OCI-LY1 (cell line): ENCODE results near the gene LBX1.

Experiments
- H2AFZ ChIP-seq: fragments of 200-600 bp; sonication (generic), shearing (Covaris generic); 2 replicates; pipeline ENCODE4 v1.6.0; 2014; ENCODE audit warnings: antibody characterized with exemption, mild to moderate bottlenecking, low read length
- H3F3A ChIP-seq: fragments of 200-600 bp; sonication (generic), shearing (Covaris generic); 2 replicates; pipeline ENCODE4 v1.6.0; 2014; ENCODE audit warnings: mild to moderate bottlenecking, antibody characterized with exemption, low read length, moderate library complexity; ENCODE audit not compliant: insufficient read depth
- H3K27ac ChIP-seq: fragments of 200-600 bp; sonication (generic); 2 replicates; pipeline ENCODE4 v1.5.1; 2014; ENCODE audit warnings: low read length, mixed run types, mild to moderate bottlenecking, low read depth; ENCODE audit not compliant: poor library complexity, severe bottlenecking
- H3K27me3 ChIP-seq: fragments of 200-600 bp; sonication (generic); 2 replicates; pipeline ENCODE4 v1.6.0; 2014; ENCODE audit warnings: antibody characterized with exemption, mild to moderate bottlenecking, low read length, moderate library complexity; ENCODE audit not compliant: insufficient read depth
- H3K36me3 ChIP-seq: fragments of 200-600 bp; sonication (generic); 2 replicates; pipeline ENCODE4 v1.6.1; 2014; ENCODE audit warnings: mild to moderate bottlenecking, antibody characterized with exemption, low read length, moderate library complexity, mixed read lengths; ENCODE audit not compliant: insufficient read depth
- H3K4me1 ChIP-seq: fragments of 200-600 bp; sonication (generic); 2 replicates; pipeline ENCODE4 v1.5.1; 2014; ENCODE audit warnings: mild to moderate bottlenecking, low read length, moderate library complexity; ENCODE audit not compliant: insufficient read depth, severe bottlenecking
- H3K4me2 ChIP-seq: fragments of 200-600 bp; sonication (generic), shearing (Covaris generic); 2 replicates; pipeline ENCODE4 v1.6.1; 2014; ENCODE audit warnings: low read length
- H3K4me3 ChIP-seq: fragments of 200-600 bp; sonication (generic); 2 replicates; pipeline ENCODE4 v1.5.1; 2014; ENCODE audit warnings: low read length, low read depth, mild to moderate bottlenecking, mixed read lengths; ENCODE audit not compliant: poor library complexity, severe bottlenecking
- H3K79me2 ChIP-seq: fragments of 200-600 bp; shearing (Covaris generic); 2 replicates; pipeline ENCODE4 v1.6.1; 2016; ENCODE audit warnings: mixed run types, low read length, mixed read lengths; ENCODE audit not compliant: insufficient read depth
- H3K9ac ChIP-seq: fragments of 200-600 bp; sonication (generic), shearing (Covaris generic); 2 replicates; pipeline ENCODE4 v1.6.1; 2014; ENCODE audit warnings: mild to moderate bottlenecking, low read length, mixed read lengths
- H3K9me2 ChIP-seq: fragments of 200-600 bp; sonication (generic), shearing (Covaris generic); 2 replicates; pipeline ENCODE4 v1.6.1; 2014; ENCODE audit warnings: low read depth, mild to moderate bottlenecking, low read length, mixed read lengths
- H3K9me3 ChIP-seq: fragments of 200-600 bp; shearing (Covaris generic); 2 replicates; pipeline ENCODE4 v1.6.1; 2014; ENCODE audit warnings: low read length, mixed read lengths
- H4K20me1 ChIP-seq: fragments of 200-600 bp; sonication (generic), shearing (Covaris generic); 2 replicates; pipeline ENCODE4 v1.6.0; 2016; ENCODE audit warnings: mild to moderate bottlenecking, low read length; ENCODE audit not compliant: insufficient read depth
- CTCF ChIP-seq: fragments of 200-600 bp; sonication (generic), shearing (Covaris generic); IDR thresholded peaks from 2 replicates; pipeline ENCODE4 v1.5.1; 2017; ENCODE audit warnings: mild to moderate bottlenecking, antibody characterized with exemption, low read length, moderate library complexity, mixed read lengths
- EZH2 ChIP-seq: fragments of 200-600 bp; sonication (generic), shearing (Covaris generic); IDR thresholded peaks from 2 replicates; pipeline ENCODE4 v1.8.0; 2017; ENCODE audit warnings: borderline replicate concordance, mixed run types, mild to moderate bottlenecking, antibody characterized with exemption, low read length, moderate library complexity, mixed read lengths

The LBX1 gene

GRCh38 chr10:101189461-101190401 lies 39.5 kb downstream of the LBX1 start:
- Histone ChIP-seq H3K79me2 (no peaks in the 10 kb centered on the region), H3K36me3 (no peaks in the 10 kb centered on the region), H3K9me3 (no peaks in the 10 kb centered on the region), H2AFZ (no peak overlapping the region), H3K27ac (no peak overlapping the region), H3K4me1 (no peaks in the 10 kb centered on the region), H3F3A (no peaks in the 10 kb centered on the region), H3K27me3 (no peaks in the 10 kb centered on the region), H3K4me2 (no peak overlapping the region), H3K9ac (no peak overlapping the region), H3K9me2 (no peaks in the 10 kb centered on the region), H3K4me3 (no peak overlapping the region), H4K20me1 (no peaks in the 10 kb centered on the region)
- no peak for TF ChIP-seq CTCF
- no peak for TF ChIP-seq EZH2

- no peak overlapping the region for H3K4me2 ChIP-seq
- no peak overlapping the region for H3K27ac ChIP-seq
These were observed 40.3 kb downstream of the LBX1 start for GRCh38 chr10:101188942-101189341.

GRCh38 chr10:101183458-101184183 lies 45.6 kb downstream of the LBX1 start:
- no peaks in the 10 kb centered on the region for H3K79me2 ChIP-seq
- TF ChIP-seq CTCF (no peak), EZH2 (no peak)
- H3F3A ChIP-seq, result no peaks in the 10 kb centered on the region
- H3K9me3 ChIP-seq, result no peaks in the 10 kb centered on the region
- H4K20me1 ChIP-seq, result no peaks in the 10 kb centered on the region
- H3K27me3 ChIP-seq, result no peaks in the 10 kb centered on the region
- no peaks in the 10 kb centered on the region for H3K9me2 ChIP-seq
- no peaks in the 10 kb centered on the region for H3K36me3 ChIP-seq
- no peaks in the 10 kb centered on the region for H3K4me1 ChIP-seq
- no peak overlapping the region for H3K27ac ChIP-seq
- no peak overlapping the region for H3K9ac ChIP-seq
- no peak overlapping the region for H3K4me3 ChIP-seq
- H2AFZ ChIP-seq, result no peak overlapping the region
- H3K4me2 ChIP-seq, result no peak overlapping the region

More at GRCh38 chr10:101188942-101189341, 40.3 kb downstream of the LBX1 start:
- Histone ChIP-seq H3K4me3 (no peak overlapping the region), H3K9me2 (no peaks in the 10 kb centered on the region), H3K9ac (no peak overlapping the region), H4K20me1 (no peaks in the 10 kb centered on the region), H3K4me1 (no peaks in the 10 kb centered on the region), H3K36me3 (no peaks in the 10 kb centered on the region), H3F3A (no peaks in the 10 kb centered on the region), H3K79me2 (no peaks in the 10 kb centered on the region), H3K9me3 (no peaks in the 10 kb centered on the region), H3K27me3 (no peaks in the 10 kb centered on the region), H2AFZ (no peak overlapping the region)
- TF ChIP-seq CTCF, result no peak
- no peak for TF ChIP-seq EZH2
